C4-2B (cell line): ENCODE results near the gene B4GALT5.

Source experiments
- ZFX ChIP-seq: fragments of 450-650 bp; IDR thresholded peaks from 2 replicates; pipeline ENCODE4 v1.6.1; 2017
- TF ChIP-seq, protein P1 (sequence below): fragments of 450-650 bp; conservative IDR thresholded peaks from 2 replicates; pipeline ENCODE4 v1.5.1; 2017; ENCODE audit warnings: mild to moderate bottlenecking

DNA sequence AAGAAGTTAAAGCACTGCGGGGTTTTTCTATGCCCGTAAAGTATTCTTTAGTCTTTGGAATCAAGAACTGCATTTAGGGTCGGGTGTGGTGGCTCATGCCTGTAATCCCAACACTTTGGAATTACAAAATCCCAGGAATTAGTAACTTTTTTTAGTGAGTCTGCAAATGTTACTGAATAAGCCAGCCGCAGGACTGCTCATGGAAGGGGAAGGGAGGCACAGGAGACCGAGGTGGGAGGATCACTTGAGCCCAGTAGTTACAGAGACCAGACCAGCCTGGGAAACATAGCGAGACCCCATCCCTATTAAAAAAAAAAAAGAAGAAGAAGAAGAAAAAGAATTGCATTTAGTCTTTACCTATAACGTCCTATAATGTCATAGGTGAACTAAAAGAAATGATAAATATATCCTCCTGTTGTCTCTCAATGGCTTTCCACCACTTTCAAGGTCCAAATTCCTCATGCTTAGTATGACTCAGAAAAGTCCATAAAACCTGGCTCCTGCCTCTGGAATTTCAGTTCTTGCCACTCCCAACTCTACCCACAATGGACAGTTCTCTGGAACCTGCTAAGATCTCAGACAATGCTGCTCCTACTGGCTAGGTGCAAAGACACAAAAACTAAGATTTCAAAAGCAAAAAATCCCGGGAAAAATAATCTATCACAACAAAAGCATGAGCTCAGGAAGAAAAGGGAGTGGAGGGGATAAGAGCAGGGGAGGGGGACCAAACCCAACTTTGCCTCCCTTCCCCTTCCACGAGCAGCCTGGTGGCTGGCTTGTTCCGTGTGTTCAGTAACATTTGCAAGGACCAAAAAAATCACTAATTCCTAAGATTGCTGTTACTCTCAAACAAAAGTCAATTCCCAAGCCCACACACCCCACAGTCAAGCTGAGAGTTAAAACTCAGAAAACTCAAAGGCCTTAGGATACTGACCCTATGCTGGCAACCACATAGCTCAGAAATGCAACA lies 39.0 kb downstream of the B4GALT5 start:
- TF ChIP-seq, protein P1, sequence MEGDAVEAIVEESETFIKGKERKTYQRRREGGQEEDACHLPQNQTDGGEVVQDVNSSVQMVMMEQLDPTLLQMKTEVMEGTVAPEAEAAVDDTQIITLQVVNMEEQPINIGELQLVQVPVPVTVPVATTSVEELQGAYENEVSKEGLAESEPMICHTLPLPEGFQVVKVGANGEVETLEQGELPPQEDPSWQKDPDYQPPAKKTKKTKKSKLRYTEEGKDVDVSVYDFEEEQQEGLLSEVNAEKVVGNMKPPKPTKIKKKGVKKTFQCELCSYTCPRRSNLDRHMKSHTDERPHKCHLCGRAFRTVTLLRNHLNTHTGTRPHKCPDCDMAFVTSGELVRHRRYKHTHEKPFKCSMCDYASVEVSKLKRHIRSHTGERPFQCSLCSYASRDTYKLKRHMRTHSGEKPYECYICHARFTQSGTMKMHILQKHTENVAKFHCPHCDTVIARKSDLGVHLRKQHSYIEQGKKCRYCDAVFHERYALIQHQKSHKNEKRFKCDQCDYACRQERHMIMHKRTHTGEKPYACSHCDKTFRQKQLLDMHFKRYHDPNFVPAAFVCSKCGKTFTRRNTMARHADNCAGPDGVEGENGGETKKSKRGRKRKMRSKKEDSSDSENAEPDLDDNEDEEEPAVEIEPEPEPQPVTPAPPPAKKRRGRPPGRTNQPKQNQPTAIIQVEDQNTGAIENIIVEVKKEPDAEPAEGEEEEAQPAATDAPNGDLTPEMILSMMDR: no peak
- no peak for TF ChIP-seq ZFX
